Colonic mucosa (tissue), 4 donors: ENCODE results near the gene ZSWIM1. TPM values are rescaled to one million over a fixed set of nuclear protein-coding genes. Genes with fewer than 3 reads are reported as not detected.

ENCODE experiments used
- DNase-seq: peaks from one replicate; pipeline ENCODE4 v3.0.0-alpha.2; 2020
- H3K27ac ChIP-seq: fragments of 200-600 bp; one replicate; pipeline ENCODE4 v1.8.0; 2021
- H3K27me3 ChIP-seq: fragments of 200-600 bp; one replicate; pipeline ENCODE4 v1.8.0; 2021
- H3K36me3 ChIP-seq: fragments of 200-600 bp; one replicate; pipeline ENCODE4 v1.8.0; 2021
- H3K4me1 ChIP-seq: fragments of 200-600 bp; one replicate; pipeline ENCODE4 v1.8.0; 2021; ENCODE audit warnings: mild to moderate bottlenecking
- H3K4me3 ChIP-seq: fragments of 200-600 bp; one replicate; pipeline ENCODE4 v1.8.0; 2021
- H3K9ac ChIP-seq, 2 donors: one replicate each; pipeline ENCODE4 v1.7.0; 2013; ENCODE audit warnings: control low read depth in 2 of 2, low read depth in 2 of 2, low read length in 2 of 2
- H3K9me3 ChIP-seq: fragments of 200-600 bp; one replicate; pipeline ENCODE4 v1.8.0; 2021
- intact Hi-C: fragments of 100-400 bp; cut with DNase I; formaldehyde crosslinking; loops from one replicate; pipeline ENCODE4 v1.14.1; 2022
- total RNA-seq, 2 donors: library from RNA; stranded (reverse); fragmentation: NEBNext Ultra II Directional in 1 of 2; extraction: Animal tissue kit (Norgen Biotek cat#: 25700) in 1 of 2; gene quantifications; one replicate each; pipeline ENCODE4 v1.2.1, GENCODE V29; 2021
- TF ChIP-seq, protein P1 (sequence below): fragments of 200-600 bp; IDR thresholded peaks from one replicate; pipeline ENCODE4 v1.8.0; 2022; ENCODE audit warnings: antibody characterized with exemption, mild to moderate bottlenecking
- donor health status: healthy.
- donor health status: DM: no; HTN: no; CAD: no.
- donor health status: DM: no; HTN: no; CAD: no.

The ZSWIM1 gene
- total RNA-seq, 2 donors from 2014 or later: 13.3 to 13.4 TPM

DNA sequence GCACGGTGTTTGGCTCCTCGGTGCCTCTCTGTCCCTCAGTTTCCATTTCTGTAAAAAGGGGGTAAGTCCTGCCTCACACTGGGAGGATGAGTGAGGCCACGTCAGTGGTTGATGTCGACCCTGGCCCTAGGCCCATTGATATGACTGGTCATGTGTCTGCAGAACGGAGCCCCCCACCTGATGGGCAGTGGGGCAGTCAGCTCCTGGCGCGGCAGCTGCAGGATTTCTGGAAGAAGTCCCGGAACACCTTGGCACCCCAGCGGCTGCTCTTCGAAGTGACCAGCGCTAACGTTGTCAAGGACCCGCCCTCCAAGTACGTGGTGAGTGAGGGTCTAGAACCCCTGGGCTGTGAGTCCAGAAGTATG, 46.2 kb upstream of the ZSWIM1 start:
- no peaks in the 10 kb centered on the region for H3K27me3 ChIP-seq
- DNase-seq: no peak
- H3K4me1 ChIP-seq: peaks cover 6% of the 10 kb centered on the region
- H3K9ac ChIP-seq: peak overlapping the region; percentile 60 to 85
- intact Hi-C loops: no loop called here
- H3K4me3 ChIP-seq: peak overlapping the region; percentile 58
- peak overlapping the region; percentile 85 for H3K27ac ChIP-seq
- H3K36me3 ChIP-seq: no peaks in the 10 kb centered on the region
- TF ChIP-seq, protein P1, sequence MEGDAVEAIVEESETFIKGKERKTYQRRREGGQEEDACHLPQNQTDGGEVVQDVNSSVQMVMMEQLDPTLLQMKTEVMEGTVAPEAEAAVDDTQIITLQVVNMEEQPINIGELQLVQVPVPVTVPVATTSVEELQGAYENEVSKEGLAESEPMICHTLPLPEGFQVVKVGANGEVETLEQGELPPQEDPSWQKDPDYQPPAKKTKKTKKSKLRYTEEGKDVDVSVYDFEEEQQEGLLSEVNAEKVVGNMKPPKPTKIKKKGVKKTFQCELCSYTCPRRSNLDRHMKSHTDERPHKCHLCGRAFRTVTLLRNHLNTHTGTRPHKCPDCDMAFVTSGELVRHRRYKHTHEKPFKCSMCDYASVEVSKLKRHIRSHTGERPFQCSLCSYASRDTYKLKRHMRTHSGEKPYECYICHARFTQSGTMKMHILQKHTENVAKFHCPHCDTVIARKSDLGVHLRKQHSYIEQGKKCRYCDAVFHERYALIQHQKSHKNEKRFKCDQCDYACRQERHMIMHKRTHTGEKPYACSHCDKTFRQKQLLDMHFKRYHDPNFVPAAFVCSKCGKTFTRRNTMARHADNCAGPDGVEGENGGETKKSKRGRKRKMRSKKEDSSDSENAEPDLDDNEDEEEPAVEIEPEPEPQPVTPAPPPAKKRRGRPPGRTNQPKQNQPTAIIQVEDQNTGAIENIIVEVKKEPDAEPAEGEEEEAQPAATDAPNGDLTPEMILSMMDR: no peak
- H3K9me3 ChIP-seq: no peaks in the 10 kb centered on the region

DNA sequence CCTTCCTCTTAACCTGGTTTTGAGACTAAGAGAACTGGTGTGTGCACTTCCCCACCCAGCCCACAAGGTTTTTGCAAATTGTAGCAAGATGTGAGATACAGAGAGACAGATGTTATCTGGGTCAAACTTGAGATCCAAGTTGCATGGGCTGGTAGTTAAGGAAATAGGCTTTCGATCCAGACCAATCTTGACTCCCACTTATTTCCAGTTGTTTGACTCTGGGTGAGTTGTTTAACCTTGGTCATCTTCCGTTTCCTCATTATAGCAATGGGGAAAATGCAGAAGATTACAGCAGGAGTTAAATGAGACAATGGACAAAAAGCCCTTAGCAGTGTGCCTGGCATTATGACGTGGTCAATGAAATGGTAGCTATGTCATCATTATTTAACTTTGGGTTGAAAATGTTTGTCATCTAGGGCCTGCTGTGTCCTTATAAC, 45.7 kb upstream of the ZSWIM1 start:
- TF ChIP-seq, protein P1: no peak
- Histone ChIP-seq H3K27me3 (no peaks in the 10 kb centered on the region), H3K4me3 (no peak overlapping the region), H3K36me3 (no peaks in the 10 kb centered on the region), H3K27ac (no peak overlapping the region), H3K9ac (peak overlapping the region; percentile 60 to 85), H3K9me3 (no peaks in the 10 kb centered on the region), H3K4me1 (peaks cover 6% of the 10 kb centered on the region)
- intact Hi-C loops: no loop called here
- no peak for DNase-seq

DNA sequence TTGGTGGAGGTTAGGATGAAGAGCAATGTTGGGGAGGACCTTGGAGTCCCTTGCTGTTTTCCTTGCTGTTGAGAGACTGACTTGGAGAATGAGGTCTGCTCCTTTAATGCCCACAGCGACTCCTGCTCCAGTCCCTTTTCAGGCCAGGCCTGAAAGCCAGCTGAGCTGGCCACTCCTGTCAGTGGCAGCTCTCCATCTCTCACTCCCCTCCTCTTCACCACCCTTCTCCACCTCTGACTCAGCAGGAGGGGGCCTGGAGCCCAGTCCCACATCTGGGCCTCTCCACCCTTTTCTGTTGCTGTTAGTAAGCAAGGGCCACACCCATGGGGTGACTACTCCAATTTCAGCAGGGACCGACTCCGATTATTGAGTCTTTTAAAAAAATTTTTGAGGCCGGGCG, 45.2 kb upstream of the ZSWIM1 start:
- peaks cover 6% of the 10 kb centered on the region for H3K4me1 ChIP-seq
- no peak overlapping the region for H3K4me3 ChIP-seq
- DNase-seq: no peak
- intact Hi-C loops: no loop called here
- H3K27ac ChIP-seq: no peak overlapping the region
- no peaks in the 10 kb centered on the region for H3K9me3 ChIP-seq
- H3K27me3 ChIP-seq: no peaks in the 10 kb centered on the region
- no peaks in the 10 kb centered on the region for H3K36me3 ChIP-seq
- TF ChIP-seq, protein P1: no peak
- H3K9ac ChIP-seq: peak overlapping the region in 1 of 2 donors; percentile 60

DNA sequence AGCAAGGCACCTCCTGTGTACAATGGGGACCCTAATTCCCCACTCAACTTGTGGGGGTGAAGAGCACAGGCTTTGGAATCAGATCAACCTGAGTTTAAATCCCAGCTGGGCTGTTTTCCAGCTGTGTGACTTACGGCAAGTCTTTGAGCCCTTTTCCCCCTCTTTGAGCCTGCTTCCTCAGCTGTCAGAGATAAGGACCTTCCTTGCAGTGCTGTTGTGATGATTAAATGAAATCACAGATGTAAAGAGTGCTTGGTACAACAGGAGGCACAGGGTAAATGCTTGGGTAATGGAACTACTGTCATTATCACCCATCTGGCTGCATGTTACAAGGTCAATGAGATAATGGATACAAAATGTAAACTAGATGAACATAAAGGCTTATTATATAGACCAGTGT, 44.2 kb upstream of the ZSWIM1 start:
- H3K9me3 ChIP-seq: no peaks in the 10 kb centered on the region
- H3K9ac ChIP-seq: no peak overlapping the region
- intact Hi-C loops: no loop called here
- peaks cover 6% of the 10 kb centered on the region for H3K4me1 ChIP-seq
- H3K4me3 ChIP-seq: no peak overlapping the region
- H3K36me3 ChIP-seq: no peaks in the 10 kb centered on the region
- no peak for DNase-seq
- H3K27me3 ChIP-seq: no peaks in the 10 kb centered on the region
- TF ChIP-seq, protein P1: no peak
- no peak overlapping the region for H3K27ac ChIP-seq

DNA sequence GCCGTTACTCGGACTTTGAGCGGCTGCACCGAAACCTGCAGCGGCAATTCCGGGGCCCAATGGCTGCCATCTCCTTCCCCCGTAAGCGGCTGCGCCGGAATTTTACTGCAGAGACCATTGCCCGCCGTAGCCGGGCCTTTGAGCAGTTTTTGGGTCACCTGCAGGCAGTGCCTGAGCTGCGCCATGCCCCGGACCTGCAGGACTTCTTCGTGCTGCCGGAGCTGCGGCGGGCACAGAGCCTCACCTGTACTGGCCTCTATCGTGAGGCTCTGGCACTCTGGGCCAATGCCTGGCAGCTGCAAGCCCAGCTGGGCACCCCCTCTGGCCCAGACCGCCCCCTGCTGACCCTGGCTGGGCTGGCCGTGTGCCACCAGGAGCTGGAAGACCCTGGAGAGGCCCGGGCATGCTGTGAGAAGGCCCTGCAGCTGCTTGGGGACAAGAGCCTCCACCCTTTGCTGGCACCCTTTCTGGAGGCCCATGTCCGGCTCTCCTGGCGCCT, 40.3 kb upstream of the ZSWIM1 start:
- Histone ChIP-seq H3K9ac (no peak overlapping the region), H3K27me3 (no peaks in the 10 kb centered on the region), H3K4me3 (no peak overlapping the region), H3K36me3 (no peaks in the 10 kb centered on the region), H3K4me1 (no peaks in the 10 kb centered on the region), H3K27ac (no peak overlapping the region), H3K9me3 (no peaks in the 10 kb centered on the region)
- TF ChIP-seq, protein P1: no peak
- DNase-seq: no peak
- intact Hi-C loops: no loop called here
